Fibroblast of gingiva (primary cell): ENCODE data around the gene KNL1.
"Not testable (repeated sequence)": the region's sequence is repeated elsewhere in the genome, so short reads cannot be mapped to it uniquely, and the experiment has no call there.

Source experiments
- DNase-seq: peaks from one replicate; pipeline ENCODE4 v3.0.0-alpha.2; 2011; ENCODE audit warnings: low read depth

The KNL1 gene, protein sequence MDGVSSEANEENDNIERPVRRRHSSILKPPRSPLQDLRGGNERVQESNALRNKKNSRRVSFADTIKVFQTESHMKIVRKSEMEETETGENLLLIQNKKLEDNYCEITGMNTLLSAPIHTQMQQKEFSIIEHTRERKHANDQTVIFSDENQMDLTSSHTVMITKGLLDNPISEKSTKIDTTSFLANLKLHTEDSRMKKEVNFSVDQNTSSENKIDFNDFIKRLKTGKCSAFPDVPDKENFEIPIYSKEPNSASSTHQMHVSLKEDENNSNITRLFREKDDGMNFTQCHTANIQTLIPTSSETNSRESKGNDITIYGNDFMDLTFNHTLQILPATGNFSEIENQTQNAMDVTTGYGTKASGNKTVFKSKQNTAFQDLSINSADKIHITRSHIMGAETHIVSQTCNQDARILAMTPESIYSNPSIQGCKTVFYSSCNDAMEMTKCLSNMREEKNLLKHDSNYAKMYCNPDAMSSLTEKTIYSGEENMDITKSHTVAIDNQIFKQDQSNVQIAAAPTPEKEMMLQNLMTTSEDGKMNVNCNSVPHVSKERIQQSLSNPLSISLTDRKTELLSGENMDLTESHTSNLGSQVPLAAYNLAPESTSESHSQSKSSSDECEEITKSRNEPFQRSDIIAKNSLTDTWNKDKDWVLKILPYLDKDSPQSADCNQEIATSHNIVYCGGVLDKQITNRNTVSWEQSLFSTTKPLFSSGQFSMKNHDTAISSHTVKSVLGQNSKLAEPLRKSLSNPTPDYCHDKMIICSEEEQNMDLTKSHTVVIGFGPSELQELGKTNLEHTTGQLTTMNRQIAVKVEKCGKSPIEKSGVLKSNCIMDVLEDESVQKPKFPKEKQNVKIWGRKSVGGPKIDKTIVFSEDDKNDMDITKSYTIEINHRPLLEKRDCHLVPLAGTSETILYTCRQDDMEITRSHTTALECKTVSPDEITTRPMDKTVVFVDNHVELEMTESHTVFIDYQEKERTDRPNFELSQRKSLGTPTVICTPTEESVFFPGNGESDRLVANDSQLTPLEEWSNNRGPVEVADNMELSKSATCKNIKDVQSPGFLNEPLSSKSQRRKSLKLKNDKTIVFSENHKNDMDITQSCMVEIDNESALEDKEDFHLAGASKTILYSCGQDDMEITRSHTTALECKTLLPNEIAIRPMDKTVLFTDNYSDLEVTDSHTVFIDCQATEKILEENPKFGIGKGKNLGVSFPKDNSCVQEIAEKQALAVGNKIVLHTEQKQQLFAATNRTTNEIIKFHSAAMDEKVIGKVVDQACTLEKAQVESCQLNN (N-terminal part only)

GRCh38 chr15:40593588-40594428 lies at the start of gene KNL1:
TSS of gene KNL1 (plus strand) at chr15:40594249. CDS start at chr15:40602932, 8,683 bp downstream.
- peak; percentile 91 for DNase-seq

DNA sequence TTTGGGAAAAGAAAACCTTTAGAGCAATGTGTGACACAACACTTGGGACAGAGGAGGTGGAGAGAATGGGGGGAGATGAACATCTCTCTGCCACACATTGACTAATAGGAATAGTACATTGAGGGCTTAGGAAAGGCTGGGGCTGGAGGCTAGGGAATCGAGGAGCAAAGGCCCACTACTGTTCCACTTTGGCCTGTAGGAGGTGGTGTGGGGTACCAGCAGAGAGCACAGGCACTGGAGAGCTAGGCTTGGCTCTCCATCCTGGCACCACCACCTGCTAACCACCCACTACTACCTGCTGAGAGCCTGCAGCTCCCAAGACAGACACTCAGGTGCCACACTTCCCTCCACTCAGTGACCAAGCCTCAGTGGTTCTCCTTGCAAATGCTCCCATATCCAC lies 48.6 kb upstream of the KNL1 start:
- DNase-seq: no peak

- DNase-seq: no peak
These were observed 45.4 kb upstream of the KNL1 start for GRCh38 chr15:40548610-40549009.

DNA sequence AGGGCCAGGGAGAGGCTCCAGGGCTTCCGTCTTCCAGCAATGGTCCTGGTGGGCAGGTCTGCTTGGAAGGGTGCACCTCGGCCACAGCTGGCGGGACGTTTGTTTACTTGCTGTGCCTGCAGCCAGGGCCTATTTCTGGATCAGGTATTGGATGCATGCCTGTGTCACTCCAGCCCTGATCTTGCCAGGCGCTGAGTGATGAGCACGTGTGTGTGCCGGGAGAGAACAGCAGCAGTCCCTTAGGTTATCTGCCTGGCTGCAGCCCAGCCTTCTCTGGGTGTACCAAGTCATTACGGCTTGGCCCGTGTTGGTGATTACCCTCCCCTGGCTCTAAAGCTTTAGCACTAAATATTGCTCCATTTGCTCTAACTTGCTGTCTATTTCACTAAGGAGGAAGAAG lies 44.2 kb upstream of the KNL1 start:
- DNase-seq: no peak

- no peak for DNase-seq
These were observed 43.6 kb upstream of the KNL1 start for GRCh38 chr15:40550341-40551037.

- no peak for DNase-seq
These were observed 39.9 kb upstream of the KNL1 start for GRCh38 chr15:40554161-40554525.

DNA sequence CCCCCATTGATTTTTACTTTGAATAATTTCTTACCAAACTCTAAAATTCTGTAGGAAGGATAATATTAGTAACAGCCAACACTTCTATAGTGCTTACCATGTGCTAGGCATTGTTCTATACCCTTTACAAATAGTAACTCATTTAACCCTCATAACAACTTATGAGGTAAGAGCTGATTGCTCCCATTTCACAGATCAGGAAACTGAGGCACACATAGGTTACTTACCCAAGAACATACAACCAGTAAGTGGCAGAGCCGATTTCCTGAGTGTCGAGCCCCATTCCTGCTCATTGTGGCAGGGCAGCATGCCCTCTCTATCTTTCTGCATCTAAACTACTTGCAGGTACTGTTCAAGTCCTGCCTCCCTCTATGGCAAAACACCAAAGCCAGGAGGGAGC lies 38.2 kb upstream of the KNL1 start:
- DNase-seq: no peak

DNA sequence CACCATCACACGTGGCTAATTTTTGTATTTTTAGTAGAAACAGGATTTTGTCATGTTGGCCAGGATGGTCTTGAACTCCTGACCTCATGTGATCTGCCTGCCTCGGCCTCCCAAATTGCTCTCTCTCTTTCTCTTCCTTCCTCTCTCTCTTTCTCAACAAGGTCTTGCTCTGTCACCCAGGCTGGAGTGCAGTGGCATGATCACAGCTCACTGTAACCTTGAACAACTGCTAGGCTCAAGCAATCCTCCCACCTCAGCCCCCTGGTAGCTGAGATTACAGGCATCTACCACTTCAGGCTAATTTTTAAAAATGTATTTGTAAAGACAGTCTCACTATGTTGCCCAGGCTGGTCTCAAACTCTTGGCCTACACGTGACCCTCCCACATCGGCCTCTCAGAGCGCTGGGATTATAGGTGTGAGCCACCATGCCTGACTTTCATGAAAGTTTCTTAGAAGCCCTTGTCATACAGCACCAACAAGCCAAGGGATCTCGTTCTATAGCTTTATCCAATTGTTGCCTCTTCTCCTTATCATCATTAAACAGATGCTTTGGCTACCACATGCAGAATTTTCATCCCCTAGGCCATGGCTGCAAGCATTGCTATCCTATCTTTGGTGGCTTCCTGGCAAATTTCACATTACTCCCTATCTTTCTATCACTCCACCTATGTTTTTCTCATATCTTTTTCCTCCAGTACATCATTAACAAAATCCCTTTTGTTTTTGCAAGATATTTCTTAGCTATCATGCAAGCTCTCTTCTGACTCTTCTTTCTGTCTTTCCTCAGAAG lies 34.9 kb upstream of the KNL1 start:
- no peak for DNase-seq

GRCh38 chr15:40562691-40563090 lies 31.4 kb upstream of the KNL1 start:
- DNase-seq: no peak

- DNase-seq: no peak
These were observed 30.6 kb upstream of the KNL1 start for GRCh38 chr15:40563426-40563825.

GRCh38 chr15:40564591-40565332 lies 29.3 kb upstream of the KNL1 start, which contains the start of gene CCDC32:
TSS of gene CCDC32 (minus strand) at chr15:40565042. CDS start at chr15:40563015, 2,027 bp downstream.
- peak; percentile 97 for DNase-seq

- DNase-seq: no peak
These were observed 28.5 kb upstream of the KNL1 start for GRCh38 chr15:40565333-40566238.

DNA sequence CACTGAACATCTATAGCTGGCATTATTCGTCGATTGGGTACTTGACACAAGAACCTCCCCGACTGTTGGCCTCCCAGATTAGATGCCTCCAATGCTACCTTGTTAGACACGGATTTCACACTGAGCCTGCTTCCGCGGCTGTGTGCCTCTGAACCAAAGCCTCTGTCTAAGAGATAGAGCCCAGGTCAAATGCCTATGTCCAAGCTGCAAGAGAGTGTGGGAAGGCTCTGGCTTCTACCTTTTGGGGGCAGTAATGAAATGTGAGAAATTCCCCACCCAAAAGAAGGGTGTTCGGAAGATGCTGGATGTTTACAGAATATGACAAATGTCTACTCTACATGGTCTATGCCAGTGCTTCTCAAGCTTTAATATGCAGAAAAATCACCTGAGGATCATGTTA lies 26.9 kb upstream of the KNL1 start:
- no peak for DNase-seq

DNA sequence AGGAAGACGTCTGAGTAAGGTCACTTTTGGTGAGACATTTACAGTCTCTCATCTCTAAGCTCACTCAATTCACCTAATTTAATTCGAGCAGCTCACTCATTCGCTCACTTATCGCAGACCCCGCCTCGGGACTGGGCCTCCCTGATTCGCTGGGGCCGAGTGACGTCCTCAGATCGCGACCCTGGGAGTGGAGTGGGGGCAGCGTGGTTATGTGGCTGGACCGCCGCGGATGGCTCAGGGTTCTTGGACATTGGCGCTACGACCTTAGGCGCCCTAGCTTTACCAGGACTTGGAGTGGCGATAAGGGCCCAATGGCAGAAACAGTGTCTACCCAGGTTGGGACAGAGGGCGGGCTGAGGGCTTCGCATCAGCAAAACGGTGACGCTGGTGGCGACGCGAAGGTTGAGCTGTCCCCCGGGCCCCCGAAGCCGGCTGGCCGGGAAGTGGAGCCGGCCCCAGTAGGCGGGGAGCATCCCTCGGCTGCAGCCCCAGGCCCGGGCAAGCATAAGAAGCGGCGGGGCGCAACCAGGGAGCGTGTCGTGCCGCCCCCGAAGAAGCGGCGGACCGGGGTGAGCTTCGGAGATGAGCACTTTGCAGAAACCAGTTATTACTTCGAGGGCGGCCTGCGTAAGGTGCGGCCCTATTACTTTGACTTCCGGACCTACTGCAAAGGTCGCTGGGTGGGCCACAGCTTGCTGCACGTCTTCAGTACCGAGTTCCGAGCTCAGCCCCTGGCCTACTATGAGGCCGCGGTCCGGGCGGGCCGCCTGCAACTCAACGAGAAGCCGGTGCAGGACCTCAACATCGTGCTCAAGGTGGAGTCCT lies 24.7 kb upstream of the KNL1 start, which contains the start of gene RPUSD2:
Gene RPUSD2, plus strand, starts transcription at position 171 of the 825 bp plus-strand sequence. Its CDS starts 39 bp downstream, at position 210.
- peak; percentile 82 for DNase-seq

- no peak for DNase-seq
These were observed 18.9 kb upstream of the KNL1 start for GRCh38 chr15:40575113-40575512.

DNA sequence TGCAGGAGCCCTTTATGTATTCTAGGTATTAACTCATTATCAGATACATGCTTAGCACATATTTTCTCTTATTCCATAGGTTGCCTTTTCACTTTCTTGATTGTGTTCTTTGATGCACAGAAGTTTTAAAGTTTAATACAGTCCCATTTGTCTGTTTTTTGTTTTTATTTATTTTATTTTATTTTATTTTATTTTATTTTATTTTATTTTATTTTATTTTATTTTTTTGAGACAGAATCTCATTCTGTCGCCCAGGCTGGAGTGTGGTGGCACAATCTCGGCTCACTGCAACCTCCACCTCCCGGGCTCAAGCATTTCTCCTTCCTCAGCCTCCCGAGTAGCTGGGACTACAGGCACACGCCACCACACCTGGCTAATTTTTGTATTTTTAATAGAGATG lies 17.1 kb upstream of the KNL1 start:
- DNase-seq: not testable (repeated sequence)

- DNase-seq: no peak
These were observed 15.2 kb upstream of the KNL1 start for GRCh38 chr15:40578892-40579291.
